ENCODE data around the gene VWA1.

The VWA1 gene

GRCh38 chr1:1431845-1432273 is 3.6 kb upstream of the VWA1 start:
- TF ChIP-seq CTCF (conservative IDR thresholded peaks at IDR 0.05; ENCODE audit: low read length), result no peak
- no peak for DNase-seq (ENCODE audit: low read depth)
- no peak overlapping the region for H3K4me3 ChIP-seq (ENCODE audit: low read length)

- no peak overlapping the region for H3K4me3 ChIP-seq (ENCODE audit: low read length)
- no peak for DNase-seq (ENCODE audit: low read depth)
- TF ChIP-seq CTCF (conservative IDR thresholded peaks at IDR 0.05; ENCODE audit: low read length), result no peak
Observed at GRCh38 chr1:1432274-1432950, 3.1 kb upstream of the VWA1 start.

DNA sequence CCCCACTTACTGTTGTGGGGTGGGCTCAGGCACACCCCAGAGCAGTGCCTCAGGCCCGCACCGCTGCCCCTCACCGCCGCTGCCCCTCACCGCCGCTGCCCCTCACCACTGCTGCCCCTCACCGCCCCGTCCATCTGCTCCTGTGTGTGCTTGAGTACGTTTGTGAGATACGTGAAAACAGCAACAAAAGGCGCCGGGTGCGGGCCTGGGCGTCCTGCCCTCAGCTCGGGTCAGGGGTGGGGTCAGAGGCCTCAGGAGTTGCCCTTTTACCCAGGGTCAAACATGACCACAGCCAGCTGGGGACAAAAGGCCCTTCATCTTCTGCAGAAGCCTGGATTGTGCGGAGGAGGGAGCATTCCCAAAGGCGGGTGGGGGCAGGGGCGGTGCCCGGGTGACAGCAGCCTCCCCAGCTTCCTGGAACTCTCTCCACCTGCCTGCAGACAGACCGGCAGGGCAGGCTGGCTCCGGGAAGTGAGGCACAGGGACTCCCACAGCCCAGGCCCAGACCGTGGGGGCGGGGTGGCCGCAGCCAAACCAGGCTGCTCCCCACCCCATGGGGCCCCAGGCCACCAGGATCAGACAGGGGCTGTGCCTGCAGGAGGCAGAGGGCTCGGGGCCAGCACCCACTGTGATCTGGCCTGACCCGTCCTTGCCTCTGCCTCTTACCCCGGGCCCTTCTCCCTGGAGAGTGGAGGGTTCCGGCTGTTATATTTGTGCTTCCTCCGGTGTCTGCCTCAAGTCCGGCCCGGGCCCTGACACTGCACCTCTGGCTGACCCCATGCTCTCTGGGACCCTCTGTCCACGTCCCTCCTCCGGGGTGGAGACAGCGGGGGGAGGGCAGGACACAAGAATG is 2.3 kb upstream of the VWA1 start:
- TF ChIP-seq CTCF (conservative IDR thresholded peaks at IDR 0.05; ENCODE audit: low read length), result no peak
- no peak for DNase-seq (ENCODE audit: low read depth)
- H3K4me3 ChIP-seq (ENCODE audit: low read length), result no peak overlapping the region

GRCh38 chr1:1433804-1434130 is 1.7 kb upstream of the VWA1 start:
- DNase-seq (ENCODE audit: low read depth), result no peak
- no peak overlapping the region for H3K4me3 ChIP-seq (ENCODE audit: low read length)
- no peak for TF ChIP-seq CTCF (conservative IDR thresholded peaks at IDR 0.05; ENCODE audit: low read length)

DNA sequence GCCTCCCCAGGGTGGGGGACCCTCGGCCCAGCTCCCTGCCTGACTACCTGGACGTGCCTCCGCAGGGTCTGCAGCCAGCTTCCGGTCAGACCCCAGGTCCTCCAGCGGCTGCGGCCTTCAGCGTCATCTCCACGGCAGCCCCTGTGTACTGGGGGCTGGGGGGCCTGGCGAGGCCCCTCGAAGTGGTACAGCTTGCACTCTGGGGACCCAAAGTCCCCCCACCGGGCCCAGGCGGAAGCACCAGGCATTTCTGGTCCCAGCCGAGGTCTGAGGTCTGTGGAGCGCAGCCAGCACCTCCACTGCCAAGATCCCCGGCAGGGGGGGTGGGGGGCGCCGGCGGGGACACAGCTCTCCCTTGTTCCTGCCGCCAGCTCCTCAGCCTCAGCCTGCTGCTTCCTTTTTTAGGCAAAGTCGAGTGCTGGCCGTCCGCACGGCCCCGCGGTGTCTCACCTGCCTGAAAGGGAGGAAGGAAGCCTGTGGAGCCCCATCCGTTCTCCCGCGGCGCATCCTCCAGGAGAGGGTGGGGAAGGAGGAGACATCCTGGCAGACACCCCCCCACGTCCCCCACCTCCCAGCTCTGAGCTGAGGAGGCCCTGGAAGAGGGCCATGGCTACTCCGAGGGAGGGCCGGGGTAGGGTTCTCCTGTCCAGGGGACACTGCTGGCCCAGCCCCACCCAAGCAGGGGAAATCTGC is 1.2 kb upstream of the VWA1 start:
- no peak for TF ChIP-seq CTCF (conservative IDR thresholded peaks at IDR 0.05; ENCODE audit: low read length)
- H3K4me3 ChIP-seq (ENCODE audit: low read length), result no peak overlapping the region
- DNase-seq (ENCODE audit: low read depth), result no peak

DNA sequence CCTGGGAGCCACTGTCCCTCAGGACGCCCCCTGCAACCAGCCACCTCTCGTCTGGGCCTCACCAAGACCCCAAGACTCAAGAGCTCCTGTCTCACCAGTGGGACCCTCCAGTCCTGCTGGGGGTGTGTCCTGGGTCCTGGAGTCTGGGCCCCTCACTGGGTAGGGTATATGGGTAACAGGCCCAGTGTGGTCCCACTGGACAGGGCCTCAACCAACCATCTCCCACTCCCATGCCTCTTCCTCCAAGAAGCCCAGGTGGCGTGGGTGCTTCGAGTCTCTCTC is 725 bp upstream of the VWA1 start:
- TF ChIP-seq CTCF (conservative IDR thresholded peaks at IDR 0.05; ENCODE audit: low read length), result no peak
- no peak overlapping the region for H3K4me3 ChIP-seq (ENCODE audit: low read length)
- DNase-seq (ENCODE audit: low read depth), result no peak

Data from AG10803 (cell line).